ENCODE data around the gene XPNPEP1.

Gene XPNPEP1

GRCh38 chr10:109922976-109923921, at the start of gene XPNPEP1:
XPNPEP1 (minus strand) TSS chr10:109923511; CDS start chr10:109923433, 78 bp downstream.
- peak; percentile 84 for DNase-seq (ENCODE audit: low spot score)

GRCh38 chr10:109972372-109973001, 49.2 kb upstream of the XPNPEP1 start:
- no peak for DNase-seq (ENCODE audit: low spot score)

GRCh38 chr10:109971634-109972033, 48.3 kb upstream of the XPNPEP1 start:
- DNase-seq (ENCODE audit: low spot score): no peak

- DNase-seq (ENCODE audit: low spot score): no peak
Measured at GRCh38 chr10:109969760-109970346, 46.5 kb upstream of the XPNPEP1 start.

GRCh38 chr10:109968953-109969759, 45.8 kb upstream of the XPNPEP1 start:
- peak; percentile 47 for DNase-seq (ENCODE audit: low spot score)

GRCh38 chr10:109967739-109968088, 44.4 kb upstream of the XPNPEP1 start:
- no peak for DNase-seq (ENCODE audit: low spot score)

- no peak for DNase-seq (ENCODE audit: low spot score)
Measured at GRCh38 chr10:109966961-109967738, 43.8 kb upstream of the XPNPEP1 start.

GRCh38 chr10:109964318-109964717, 41.0 kb upstream of the XPNPEP1 start:
- no peak for DNase-seq (ENCODE audit: low spot score)

GRCh38 chr10:109963439-109963838, 40.1 kb upstream of the XPNPEP1 start:
- DNase-seq (ENCODE audit: low spot score): no peak

GRCh38 chr10:109962247-109962646, 38.9 kb upstream of the XPNPEP1 start:
- DNase-seq (ENCODE audit: low spot score): no peak

GRCh38 chr10:109961174-109962001, 38.1 kb upstream of the XPNPEP1 start:
- DNase-seq (ENCODE audit: low spot score): no peak

- no peak for DNase-seq (ENCODE audit: low spot score)
Measured at GRCh38 chr10:109960682-109961081, 37.4 kb upstream of the XPNPEP1 start.

GRCh38 chr10:109959259-109960145, 36.2 kb upstream of the XPNPEP1 start:
- no peak for DNase-seq (ENCODE audit: low spot score)

- DNase-seq (ENCODE audit: low spot score): no peak
Measured at GRCh38 chr10:109958059-109958458, 34.7 kb upstream of the XPNPEP1 start.

GRCh38 chr10:109957092-109957797, 33.9 kb upstream of the XPNPEP1 start:
- no peak for DNase-seq (ENCODE audit: low spot score)

GRCh38 chr10:109956454-109957091, 33.3 kb upstream of the XPNPEP1 start:
- DNase-seq (ENCODE audit: low spot score): no peak

GRCh38 chr10:109953766-109954165, 30.5 kb upstream of the XPNPEP1 start:
- no peak for DNase-seq (ENCODE audit: low spot score)

GRCh38 chr10:109952526-109952925, 29.2 kb upstream of the XPNPEP1 start:
- DNase-seq (ENCODE audit: low spot score): no peak

All from pons (tissue), 1 donor.